ENCODE data around the gene DNMBP.

GRCh38 chr10:100045592-100045991, 35.8 kb upstream of the DNMBP start:
- TF ChIP-seq POLR2A (IDR thresholded peaks at IDR 0.05) = no peak
- TF ChIP-seq, protein P1, sequence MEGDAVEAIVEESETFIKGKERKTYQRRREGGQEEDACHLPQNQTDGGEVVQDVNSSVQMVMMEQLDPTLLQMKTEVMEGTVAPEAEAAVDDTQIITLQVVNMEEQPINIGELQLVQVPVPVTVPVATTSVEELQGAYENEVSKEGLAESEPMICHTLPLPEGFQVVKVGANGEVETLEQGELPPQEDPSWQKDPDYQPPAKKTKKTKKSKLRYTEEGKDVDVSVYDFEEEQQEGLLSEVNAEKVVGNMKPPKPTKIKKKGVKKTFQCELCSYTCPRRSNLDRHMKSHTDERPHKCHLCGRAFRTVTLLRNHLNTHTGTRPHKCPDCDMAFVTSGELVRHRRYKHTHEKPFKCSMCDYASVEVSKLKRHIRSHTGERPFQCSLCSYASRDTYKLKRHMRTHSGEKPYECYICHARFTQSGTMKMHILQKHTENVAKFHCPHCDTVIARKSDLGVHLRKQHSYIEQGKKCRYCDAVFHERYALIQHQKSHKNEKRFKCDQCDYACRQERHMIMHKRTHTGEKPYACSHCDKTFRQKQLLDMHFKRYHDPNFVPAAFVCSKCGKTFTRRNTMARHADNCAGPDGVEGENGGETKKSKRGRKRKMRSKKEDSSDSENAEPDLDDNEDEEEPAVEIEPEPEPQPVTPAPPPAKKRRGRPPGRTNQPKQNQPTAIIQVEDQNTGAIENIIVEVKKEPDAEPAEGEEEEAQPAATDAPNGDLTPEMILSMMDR (IDR thresholded peaks at IDR 0.05) = no peak
